Heart left ventricle (tissue), 16 donors: ENCODE measurements around the gene SPARC. TPM values are rescaled to one million over a fixed set of nuclear protein-coding genes. Genes with fewer than 3 reads are reported as not detected.

Experiments used
- ATAC-seq, 4 donors: fragments of 200-7000 bp; cut with Tn5 transposase; one replicate each; pipeline ENCODE4 v1.9.1; 2020 to 2022; ENCODE audit warnings: moderate library complexity in 4 of 4, mild to moderate bottlenecking in 3 of 4, moderate number of reproducible peaks in 1 of 4
- DNase-seq, 5 donors: peaks; one replicate each; pipeline ENCODE4 v3.0.0-alpha.2; 2020
- H3K27ac ChIP-seq, 12 donors: fragments of 200-600 bp; sonication (generic) in 4 of 12; one replicate each; pipeline versions ENCODE4 v1.5.0 to v1.8.0; 2016 to 2022; ENCODE audit warnings: mild to moderate bottlenecking in 2 of 12
- H3K27me3 ChIP-seq, 9 donors: fragments of 200-600 bp; sonication (generic) in 2 of 9; one replicate each; pipeline versions ENCODE4 v1.5.1 to v1.8.0; 2016 to 2022; ENCODE audit warnings: mild to moderate bottlenecking in 3 of 9
- H3K36me3 ChIP-seq, 9 donors: fragments of 200-600 bp; sonication (generic) in 2 of 9; one replicate each; pipeline versions ENCODE4 v1.5.0 to v1.8.0; 2018 to 2022; ENCODE audit warnings: mild to moderate bottlenecking in 2 of 9
- H3K4me1 ChIP-seq, 12 donors: fragments of 200-600 bp; sonication (generic) in 4 of 12; one replicate each; pipeline versions ENCODE4 v1.5.0 to v1.8.0; 2016 to 2022; ENCODE audit warnings: mild to moderate bottlenecking in 3 of 12
- H3K4me3 ChIP-seq, 12 donors: fragments of 200-600 bp; sonication (generic) in 4 of 12; one replicate each; pipeline versions ENCODE4 v1.5.0 to v1.8.0; 2017 to 2022; ENCODE audit warnings: mild to moderate bottlenecking in 9 of 12, moderate library complexity in 4 of 12
- H3K9me3 ChIP-seq, 12 donors: fragments of 200-600 bp; sonication (generic) in 4 of 12; one replicate each; pipeline versions ENCODE4 v1.5.0 to v1.8.0; 2016 to 2022; ENCODE audit warnings: mild to moderate bottlenecking in 1 of 12
- CTCF ChIP-seq, 12 donors: fragments of 200-600 bp; sonication (generic) in 4 of 12; IDR thresholded peaks; one replicate each; pipeline versions ENCODE4 v1.5.0 to v1.8.0; 2018 to 2022; ENCODE audit warnings: antibody characterized with exemption in 12 of 12, mild to moderate bottlenecking in 5 of 12
- POLR2A ChIP-seq, 2 donors: fragments of 450-650 bp; IDR thresholded peaks; one replicate each; pipeline ENCODE4 v1.6.1; 2017; ENCODE audit warnings: antibody characterized with exemption in 2 of 2, mild to moderate bottlenecking in 2 of 2, moderate library complexity in 2 of 2
- WGBS, 4 donors: extraction: QIAGEN DNeasy Blood & Tissue Kit in 2 of 4; methylation state at CpG; one replicate each; pipeline versions ENCODE4 v1.1.5 to v1.1.7; 2013 to 2018; 5-methylcytosine and 5-hydroxymethylcytosine counted together
- intact Hi-C, 10 donors: fragments of 100-400 bp; cut with DNase I; formaldehyde crosslinking; loops; one replicate each; pipeline versions ENCODE4 v1.11.1 to v1.14.2; 2022
- long read RNA-seq, 3 donors: library from polyadenylated mRNA; unstranded; transcript quantifications; one replicate each; pipeline ENCODE4 v2.0.0, GENCODE V29; 2020 to 2021
- polyA plus RNA-seq, 2 donors: library from polyadenylated mRNA; stranded (reverse); fragments of 200-250 nt; gene quantifications; one replicate each; pipeline ENCODE4 v1.2.3, GENCODE V29; 2013
- total RNA-seq, 9 donors: library from RNA; depleted of rRNA in 2 of 9; stranded (reverse); fragments of >200 nt in 2 of 9; fragmentation: NEBNext Ultra II Directional in 3 of 9; extraction: Animal tissue kit (Norgen Biotek cat#: 25700) in 3 of 9; gene quantifications; one replicate each; pipeline versions ENCODE4 v1.1.0 to v1.2.4, GENCODE V29; 2016 to 2023
- donor health status: ischemic (EF 13 %, LVEDD 7.1; RV severe dilation, severe dysfunction).
- donor health status: healthy with polysubstance abuse.
- donor health status: DM: no; HTN: yes; CAD: no.
- donor health status: DM: no; HTN: no; CAD: no.
- donor health status: ischemic (EF 25% LVEDD 6.9; RV normal size, moderate dysfunction).
- donor health status: ischemic (EF 25% LVEDD 5.7; RV mildly dilated, moderate dysfunction).
- donor health status: healthy.
- donor health status: DM: yes; HTN: yes; CAD: no.
- donor health status: ischemic (EF 35%, LVEDD 5.7; RV mildly dilated, moderate dysfunction).
- donor health status: nonischemic (EF 11% LVEDD 7.7; RV severe dilation, severe dysfunction).
- donor health status: DM: yes; HTN: yes; CAD: no.
- donor health status: PGD.
- donor health status: ischemic (EF 29% LVEDD 5.4; RV normal size, mild dysfunction).
- donor health status: nonischemic (EF 23%, LVEDD 6.1; RV moderate dilation, normal function).

Gene SPARC
- total RNA-seq (1,000 to 10,000 TPM in 1 of 9 donors, 100 to 1,000 TPM in 8; 355 to 1,522 (median 471) TPM), polyA plus RNA-seq (100 to 1,000 TPM; 119 to 747 TPM)
- long read RNA-seq, donor 1, transcript SPARC-201 (10 exons, 3,701 nt): major isoform, 101 of 177 reads
- long read RNA-seq, donor 1, transcript SPARC-202 (4 exons, 1,598 nt): minor isoform, 5 of 177 reads
- long read RNA-seq, donor 1, partial matches to known transcripts: 65 of 177 reads
- long read RNA-seq, donor 1, other reads (novel, unspliced or antisense): 6 of 177 reads
- long read RNA-seq, donor 2, transcript SPARC-202 (4 exons, 1,598 nt): minor isoform, 24 of 861 reads
- long read RNA-seq, donor 2, transcript SPARC-201 (10 exons, 3,701 nt): major isoform, 637 of 861 reads
- long read RNA-seq, donor 2, partial matches to known transcripts: 167 of 861 reads
- long read RNA-seq, donor 2, other reads (novel, unspliced or antisense): 33 of 861 reads
- long read RNA-seq, donor 3, transcript SPARC-201 (10 exons, 3,701 nt): major isoform, 244 of 383 reads
- long read RNA-seq, donor 3, transcript SPARC-202 (4 exons, 1,598 nt): minor isoform, 24 of 383 reads
- long read RNA-seq, donor 3, partial matches to known transcripts: 84 of 383 reads
- long read RNA-seq, donor 3, other reads (novel, unspliced or antisense): 31 of 383 reads

- H3K4me3 ChIP-seq: peak within 1 kb of the TSS; percentile 32 to 79 (median 69)
- peak; percentile 84 to 95 (median 92) for ATAC-seq
- intact Hi-C loops: no loop called here
Observed at GRCh38 chr5:151686674-151687407, at the start of gene SPARC. Gene SPARC, minus strand, starts transcription at chr5:151686915. Its CDS starts 10,727 bp downstream, at chr5:151676188.

GRCh38 chr5:151735646-151736045 lies 48.9 kb upstream of the SPARC start:
- DNase-seq (no peak), ATAC-seq (no peak)
- intact Hi-C loops: no loop called here
- WGBS, 4 donors: 82 to 100% (median 95%) methylated on average over 1 of the region's 1 CpG
- Histone ChIP-seq H3K9me3 (no peaks in the 10 kb centered on the region), H3K36me3 (peaks cover 0 to 4% (median 0%) of the 10 kb centered on the region in 9 donors), H3K4me3 (no peak overlapping the region), H3K4me1 (peaks cover 0 to 25% (median 9%) of the 10 kb centered on the region in 12 donors), H3K27me3 (no peaks in the 10 kb centered on the region), H3K27ac (no peak overlapping the region)
- no peak for TF ChIP-seq POLR2A (IDR thresholded peaks at IDR 0.05)
- no peak for TF ChIP-seq CTCF (IDR thresholded peaks at IDR 0.05)

More at GRCh38 chr5:151686674-151687407, at the start of gene SPARC:
- TF ChIP-seq POLR2A (IDR thresholded peaks at IDR 0.05) (peak in 1 of 2 donors; percentile 90), CTCF (IDR thresholded peaks at IDR 0.05) (no peak)
- Histone ChIP-seq H3K4me1 (peaks cover 0 to 37% (median 28%) of the 10 kb centered on the region in 12 donors), H3K9me3 (no peaks in the 10 kb centered on the region), H3K36me3 (peaks cover 0 to 14% (median 5%) of the 10 kb centered on the region in 9 donors), H3K27me3 (no peaks in the 10 kb centered on the region), H3K27ac (peak within 1 kb of the TSS; percentile 78 to 95 (median 88))
- peak; percentile 82 to 87 (median 85) for DNase-seq
- 9 to 19% (median 13%) methylated on average over 21 to 22 of the region's 22 CpGs for WGBS, 4 donors

GRCh38 chr5:151734064-151734408 lies 47.3 kb upstream of the SPARC start:
- no peak for ATAC-seq
- intact Hi-C loops: no loop called here
- H3K27me3 ChIP-seq: no peaks in the 10 kb centered on the region
- H3K36me3 ChIP-seq: peaks cover 0 to 8% (median 0%) of the 10 kb centered on the region in 9 donors
- WGBS, 4 donors: 84 to 96% (median 95%) methylated on average over 3 of the region's 3 CpGs
- H3K4me3 ChIP-seq: no peak overlapping the region
- H3K9me3 ChIP-seq: peaks cover 0 to 14% (median 0%) of the 10 kb centered on the region in 12 donors
- H3K27ac ChIP-seq: no peak overlapping the region
- DNase-seq: no peak
- peaks cover 0 to 9% (median 0%) of the 10 kb centered on the region in 12 donors for H3K4me1 ChIP-seq
- no peak for TF ChIP-seq POLR2A (IDR thresholded peaks at IDR 0.05)
- TF ChIP-seq CTCF (IDR thresholded peaks at IDR 0.05): no peak
